GM12878 (cell line): ENCODE data around the gene RSKR. TPM values are rescaled to one million over a fixed set of nuclear protein-coding genes. Genes with fewer than 3 reads are reported as not detected.

Source experiments
- ATAC-seq: fragments of 200-7000 bp; cut with Tn5 transposase; 3 replicates; pipeline ENCODE4 v1.9.1; 2020; ENCODE audit warnings: mild to moderate bottlenecking, moderate library complexity
- BruUV-seq: library from RNA; stranded (reverse); fragments of 400-500 nt; replicated peaks from 2 replicates; lab custom pipeline; 2021; lab: Mats Ljungman, UMichigan
- CTCF ChIA-PET: fragments of 300-600 bp; sonication (Branson Sonifier 250); formaldehyde crosslinking; extraction: SDS; loops from one replicate; lab custom pipeline; 2021; ENCODE audit warnings: inconsistent platforms; lab: Yijun Ruan, JAX
- POLR2A ChIA-PET: fragments of 350-600 bp; formaldehyde crosslinking; extraction: SDS; loops from one replicate; lab custom pipeline; 2021; ENCODE audit warnings: inconsistent platforms; lab: Charles Lee
- RAD21 ChIA-PET: fragments of 300-600 bp; sonication (Branson Sonifier 250); formaldehyde crosslinking; loops from one replicate; lab custom pipeline; 2023; ENCODE audit warnings: antibody characterized with exemption; ENCODE audit not compliant: unreplicated experiment; lab: Charles Lee
- SMC1A ChIA-PET: fragments of 300-600 bp; sonication (Branson Sonifier 250); formaldehyde crosslinking; loops from one replicate; lab custom pipeline; 2023; ENCODE audit not compliant: unreplicated experiment, uncharacterized antibody; lab: Charles Lee
- DNase-seq: peaks from one replicate; pipeline ENCODE4 v3.0.0-alpha.2; 2011; ENCODE audit warnings: low read depth, low spot score
- FAIRE-seq: peaks from 3 replicates; lab custom pipeline; 2011; peaks lifted over from hg19 to GRCh38; lab: Jason Lieb, UNC
- H2AFZ ChIP-seq: 2 replicates; pipeline ENCODE4 v1.6.0; 2011; ENCODE audit warnings: low read depth, low read length, control low read depth; ENCODE audit not compliant: control insufficient read depth
- H3K27ac ChIP-seq: 2 replicates; pipeline ENCODE4 v1.5.1; 2011; ENCODE audit warnings: control low read depth; ENCODE audit not compliant: control insufficient read depth, insufficient read depth
- H3K27me3 ChIP-seq, 2 experiments: replicated peaks in 1 of 2; 2 replicates each; pipeline versions ENCODE4 v1.6.0 to v1.6.1; 2011; ENCODE audit warnings: low read length in 1 of 2; ENCODE audit not compliant: control insufficient read depth in 2 of 2, insufficient read depth in 2 of 2
- H3K36me3 ChIP-seq, 2 experiments: 2 replicates each; pipeline ENCODE4 v1.5.1; 2011; ENCODE audit warnings: low read length in 1 of 2; ENCODE audit not compliant: control insufficient read depth in 2 of 2, insufficient read depth in 2 of 2
- H3K4me1 ChIP-seq: 2 replicates; pipeline ENCODE4 v1.6.1; 2011; ENCODE audit warnings: mild to moderate bottlenecking, low read length, moderate library complexity, mixed read lengths; ENCODE audit not compliant: control insufficient read depth, insufficient read depth
- H3K4me2 ChIP-seq: 2 replicates; pipeline ENCODE4 v1.6.0; 2011; ENCODE audit warnings: control low read depth; ENCODE audit not compliant: control insufficient read depth, insufficient read depth
- H3K4me3 ChIP-seq: fragments of 200-600 bp; sonication (generic); 2 replicates; pipeline ENCODE4 v1.5.1; 2016
- H3K79me2 ChIP-seq: 2 replicates; pipeline ENCODE4 v1.6.0; 2011; ENCODE audit warnings: low read length; ENCODE audit not compliant: control insufficient read depth, insufficient read depth
- H3K9ac ChIP-seq: 2 replicates; pipeline ENCODE4 v1.8.0; 2011; ENCODE audit warnings: low read length, control low read depth, mixed read lengths; ENCODE audit not compliant: control insufficient read depth, insufficient read depth
- H3K9me3 ChIP-seq: replicated peaks from 3 replicates; pipeline ENCODE4 v1.5.1; 2011; ENCODE audit warnings: mild to moderate bottlenecking, low read length; ENCODE audit not compliant: control insufficient read depth, insufficient read depth
- H4K20me1 ChIP-seq: 2 replicates; pipeline ENCODE4 v1.6.0; 2011; ENCODE audit not compliant: control insufficient read depth, insufficient read depth
- EP300 ChIP-seq, 2 experiments: fragments of 150-350 bp in 1 of 2; IDR thresholded peaks; 2 replicates each; pipeline ENCODE4 v1.6.1; 2011 to 2012; ENCODE audit warnings: low read depth in 2 of 2, low read length in 2 of 2, borderline replicate concordance in 1 of 2, improper control_type of control experiment in 1 of 2, inconsistent platforms in 1 of 2; ENCODE audit not compliant: control insufficient read depth in 1 of 2
- FOS ChIP-seq: IDR thresholded peaks from 3 replicates; pipeline ENCODE4 v1.6.1; 2011; ENCODE audit warnings: borderline replicate concordance; ENCODE audit not compliant: insufficient read length; ENCODE audit errors: extremely low read depth
- GATAD2B ChIP-seq: fragments of 450-650 bp; conservative IDR thresholded peaks from 2 replicates; pipeline ENCODE4 v1.6.1; 2017; ENCODE audit warnings: low read depth, mild to moderate bottlenecking, moderate library complexity
- KDM1A ChIP-seq: fragments of 200-600 bp; sonication (generic); IDR thresholded peaks from 2 replicates; pipeline ENCODE4 v1.6.1; 2016; ENCODE audit warnings: borderline replicate concordance
- NFXL1 ChIP-seq: fragments of 450-650 bp; IDR thresholded peaks from 2 replicates; pipeline ENCODE4 v1.6.1; 2017; ENCODE audit warnings: antibody characterized with exemption, mild to moderate bottlenecking, borderline replicate concordance
- POLR2A ChIP-seq: IDR thresholded peaks from 2 replicates; pipeline ENCODE4 v1.6.1; 2011; ENCODE audit warnings: low read depth, mild to moderate bottlenecking, low read length
- RELA ChIP-seq: fragments of 450-650 bp; IDR thresholded peaks from 2 replicates; pipeline ENCODE4 v1.8.0; 2014; ENCODE audit warnings: borderline replicate concordance; ENCODE audit not compliant: partially characterized antibody
- RFX5 ChIP-seq: IDR thresholded peaks from 2 replicates; pipeline ENCODE4 v1.6.1; 2011; ENCODE audit warnings: low read depth, low read length, improper control_type of control experiment
- SMAD1 ChIP-seq: fragments of 450-650 bp; IDR thresholded peaks from 2 replicates; pipeline ENCODE4 v1.6.1; 2018; ENCODE audit warnings: mild to moderate bottlenecking, low read depth; ENCODE audit not compliant: partially characterized antibody
- SPI1 ChIP-seq: IDR thresholded peaks from 2 replicates; pipeline ENCODE4 v1.6.1; 2011; ENCODE audit warnings: low read depth, mild to moderate bottlenecking, low read length, moderate library complexity, borderline replicate concordance; ENCODE audit not compliant: insufficient read depth
- SREBF1 ChIP-seq: IDR thresholded peaks from 2 replicates; pipeline ENCODE4 v1.6.1; 2012; ENCODE audit warnings: mild to moderate bottlenecking, low read length
- SRF ChIP-seq, 2 experiments: IDR thresholded peaks; 2 replicates each; pipeline ENCODE4 v1.6.1; 2011; ENCODE audit warnings: low read depth in 2 of 2, low read length in 2 of 2, mild to moderate bottlenecking in 1 of 2, moderate library complexity in 1 of 2
- TAF1 ChIP-seq: IDR thresholded peaks from 2 replicates; pipeline ENCODE4 v1.6.1; 2011; ENCODE audit warnings: mild to moderate bottlenecking, low read depth, low read length, borderline replicate concordance
- TBL1XR1 ChIP-seq: IDR thresholded peaks from 2 replicates; pipeline ENCODE4 v1.6.1; 2012; ENCODE audit warnings: low read depth, low read length, improper control_type of control experiment
- YBX1 ChIP-seq: fragments of 450-650 bp; IDR thresholded peaks from 2 replicates; pipeline ENCODE4 v1.6.1; 2016; ENCODE audit warnings: antibody characterized with exemption
- whole genome bisulfite sequencing: methylation state at CpG from one replicate; pipeline ENCODE4 v1.1.6; 2016; ENCODE audit warnings: low lambda C conversion rate; ENCODE audit not compliant: insufficient replicate concordance, insufficient coverage; ENCODE audit errors: missing lambda C conversion rate; 5-methylcytosine and 5-hydroxymethylcytosine counted together
- in situ Hi-C: fragments of 300-500 bp; cut with MboI; formaldehyde crosslinking; loops from 9 replicates; pipeline ENCODE4 v1.14.3; 2018; ENCODE audit warnings: mixed read lengths
- intact Hi-C: fragments of 100-400 bp; cut with micrococcal nuclease; formaldehyde crosslinking; loops from one replicate; pipeline ENCODE4 v1.14.2; 2022; ENCODE audit not compliant: unreplicated experiment
- polyA plus RNA-seq, 11 experiments: library from polyadenylated mRNA; depleted of rRNA in 4 of 11; unstranded in 6 of 11; stranded (reverse) in 5 of 11; fragments of >200 nt; fragmentation: Nextera tagmentation in 4 of 11; fragmentation: Illumina TruSeq in 1 of 11; extraction: Ambion mirVana in 4 of 11; extraction: Trizol in 1 of 11; gene quantifications; 1 replicate in 1 of 11; 2 replicates in 10 of 11; pipeline versions ENCODE4 v1.2.1 to v1.2.3, GENCODE V29; 2011 to 2016; ENCODE audit warnings: inconsistent platforms in 2 of 11, missing spikeins in 2 of 11, low read depth in 1 of 11
- total RNA-seq, 4 experiments: library from RNA; depleted of rRNA in 3 of 4; stranded (reverse); fragments of >200 nt in 3 of 4; fragmentation: Illumina TruSeq in 1 of 4; extraction: Trizol in 1 of 4; gene quantifications; 2 replicates each; pipeline versions ENCODE4 v1.2.1 to v1.2.3, GENCODE V29; 2013 to 2021
- TF ChIP-seq, protein P1 (sequence below): IDR thresholded peaks from 2 replicates; pipeline ENCODE4 v1.6.1; 2011; ENCODE audit warnings: low read depth, low read length, improper control_type of control experiment, borderline replicate concordance
- TF ChIP-seq, protein P2 (sequence below): IDR thresholded peaks from 2 replicates; pipeline ENCODE4 v1.6.1; 2012; ENCODE audit warnings: mild to moderate bottlenecking, low read depth, low read length
- TF ChIP-seq, protein P3 (sequence below): IDR thresholded peaks from 2 replicates; pipeline ENCODE4 v1.6.1; 2011; ENCODE audit warnings: mild to moderate bottlenecking, low read depth, low read length, moderate library complexity; ENCODE audit not compliant: insufficient replicate concordance

The RSKR gene
- total and polyA plus RNA-seq, 10 of the 15 experiments (the other 5 are each of a cell fraction or from before 2014, with no cell fraction given), result 0.52 to 22.4 (median 8.7) TPM

DNA sequence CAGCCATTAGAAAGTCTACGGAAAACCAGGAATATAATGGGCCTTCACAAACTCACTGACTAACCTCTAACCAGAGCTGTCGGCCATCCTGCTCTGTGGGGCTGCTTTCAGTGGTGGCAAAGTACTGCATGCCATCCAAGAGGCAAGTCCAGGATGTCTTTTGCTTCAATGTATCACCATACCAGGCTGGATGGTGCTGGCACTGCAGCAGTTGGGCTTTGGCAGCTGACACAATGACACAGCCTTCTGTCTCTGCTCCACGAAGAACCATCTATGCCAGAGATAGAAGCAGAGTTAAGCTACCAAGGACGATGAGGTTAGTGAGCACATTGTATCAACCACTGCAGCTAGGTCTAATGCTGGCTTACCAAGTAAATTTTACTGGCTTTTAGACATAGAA, 9.7 kb upstream of the RSKR start:
- SMC1A ChIA-PET, result interaction anchor here (0.6 to 0.8 kb wide), 2 partner anchors 12 to 312 kb away, joined by 3 to 4 read pairs; no protein-coding TSS in a partner anchor
- POLR2A ChIA-PET, result interaction anchor here (1.1 kb wide), 1 partner anchor 823 kb away, joined by 3 read pairs; no protein-coding TSS in a partner anchor
- BruUV-seq, result no TSS peak

More for the DNA sequence above, 9.7 kb upstream of the RSKR start:
- Histone ChIP-seq H3K4me3 (no peak overlapping the region), H3K27ac (no peak overlapping the region), H3K27me3 (no peaks in the 10 kb centered on the region), H4K20me1 (no peaks in the 10 kb centered on the region), H3K4me1 (no peaks in the 10 kb centered on the region), H3K9ac (no peak overlapping the region), H3K4me2 (no peak overlapping the region), H3K79me2 (no peaks in the 10 kb centered on the region), H3K9me3 (no peaks in the 10 kb centered on the region), H3K36me3 (peaks cover 32 to 51% of the 10 kb centered on the region in 2 experiments), H2AFZ (no peak overlapping the region)
- CTCF ChIA-PET, result interaction anchor here (1.0 to 4.8 kb wide), 3 partner anchors 12 to 342 kb away, joined by 3 to 20 read pairs (median 6); no protein-coding TSS in a partner anchor
- ATAC-seq (no peak), FAIRE-seq (no peak), DNase-seq (no peak)
- 96% methylated on average over 4 of the region's 4 CpGs for WGBS
- RAD21 ChIA-PET, result no interaction called here
- in situ Hi-C loops, result no loop called here
- TF ChIP-seq, protein P1, sequence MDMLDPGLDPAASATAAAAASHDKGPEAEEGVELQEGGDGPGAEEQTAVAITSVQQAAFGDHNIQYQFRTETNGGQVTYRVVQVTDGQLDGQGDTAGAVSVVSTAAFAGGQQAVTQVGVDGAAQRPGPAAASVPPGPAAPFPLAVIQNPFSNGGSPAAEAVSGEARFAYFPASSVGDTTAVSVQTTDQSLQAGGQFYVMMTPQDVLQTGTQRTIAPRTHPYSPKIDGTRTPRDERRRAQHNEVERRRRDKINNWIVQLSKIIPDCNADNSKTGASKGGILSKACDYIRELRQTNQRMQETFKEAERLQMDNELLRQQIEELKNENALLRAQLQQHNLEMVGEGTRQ, result no peak
- TF ChIP-seq TBL1XR1 (no peak), SMAD1 (no peak), FOS (no peak), YBX1 (no peak), SPI1 (no peak), GATAD2B (no peak), RFX5 (no peak), KDM1A (no peak), POLR2A (no peak), NFXL1 (no peak), SRF (IDR thresholded peaks at IDR 0.05; ENCODE audit: low read depth in 2 of 2, low read length in 2 of 2) (no peak), TAF1 (no peak), SREBF1 (no peak), EP300 (IDR thresholded peaks at IDR 0.05; ENCODE audit: borderline replicate concordance in 1 of 2, control insufficient read depth in 1 of 2, low read depth in 2 of 2, low read length in 2 of 2) (no peak), RELA (no peak)
- TF ChIP-seq, protein P2, sequence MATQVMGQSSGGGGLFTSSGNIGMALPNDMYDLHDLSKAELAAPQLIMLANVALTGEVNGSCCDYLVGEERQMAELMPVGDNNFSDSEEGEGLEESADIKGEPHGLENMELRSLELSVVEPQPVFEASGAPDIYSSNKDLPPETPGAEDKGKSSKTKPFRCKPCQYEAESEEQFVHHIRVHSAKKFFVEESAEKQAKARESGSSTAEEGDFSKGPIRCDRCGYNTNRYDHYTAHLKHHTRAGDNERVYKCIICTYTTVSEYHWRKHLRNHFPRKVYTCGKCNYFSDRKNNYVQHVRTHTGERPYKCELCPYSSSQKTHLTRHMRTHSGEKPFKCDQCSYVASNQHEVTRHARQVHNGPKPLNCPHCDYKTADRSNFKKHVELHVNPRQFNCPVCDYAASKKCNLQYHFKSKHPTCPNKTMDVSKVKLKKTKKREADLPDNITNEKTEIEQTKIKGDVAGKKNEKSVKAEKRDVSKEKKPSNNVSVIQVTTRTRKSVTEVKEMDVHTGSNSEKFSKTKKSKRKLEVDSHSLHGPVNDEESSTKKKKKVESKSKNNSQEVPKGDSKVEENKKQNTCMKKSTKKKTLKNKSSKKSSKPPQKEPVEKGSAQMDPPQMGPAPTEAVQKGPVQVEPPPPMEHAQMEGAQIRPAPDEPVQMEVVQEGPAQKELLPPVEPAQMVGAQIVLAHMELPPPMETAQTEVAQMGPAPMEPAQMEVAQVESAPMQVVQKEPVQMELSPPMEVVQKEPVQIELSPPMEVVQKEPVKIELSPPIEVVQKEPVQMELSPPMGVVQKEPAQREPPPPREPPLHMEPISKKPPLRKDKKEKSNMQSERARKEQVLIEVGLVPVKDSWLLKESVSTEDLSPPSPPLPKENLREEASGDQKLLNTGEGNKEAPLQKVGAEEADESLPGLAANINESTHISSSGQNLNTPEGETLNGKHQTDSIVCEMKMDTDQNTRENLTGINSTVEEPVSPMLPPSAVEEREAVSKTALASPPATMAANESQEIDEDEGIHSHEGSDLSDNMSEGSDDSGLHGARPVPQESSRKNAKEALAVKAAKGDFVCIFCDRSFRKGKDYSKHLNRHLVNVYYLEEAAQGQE, result no peak
- TF ChIP-seq, protein P3, sequence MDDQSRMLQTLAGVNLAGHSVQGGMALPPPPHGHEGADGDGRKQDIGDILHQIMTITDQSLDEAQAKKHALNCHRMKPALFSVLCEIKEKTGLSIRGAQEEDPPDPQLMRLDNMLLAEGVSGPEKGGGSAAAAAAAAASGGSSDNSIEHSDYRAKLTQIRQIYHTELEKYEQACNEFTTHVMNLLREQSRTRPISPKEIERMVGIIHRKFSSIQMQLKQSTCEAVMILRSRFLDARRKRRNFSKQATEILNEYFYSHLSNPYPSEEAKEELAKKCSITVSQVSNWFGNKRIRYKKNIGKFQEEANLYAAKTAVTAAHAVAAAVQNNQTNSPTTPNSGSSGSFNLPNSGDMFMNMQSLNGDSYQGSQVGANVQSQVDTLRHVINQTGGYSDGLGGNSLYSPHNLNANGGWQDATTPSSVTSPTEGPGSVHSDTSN, result no peak
- intact Hi-C loops, result loop anchor here (5.0 kb wide), 1 partner anchor 51 kb away; the partner anchor contains the start of gene PIGS
